Activated CD4-positive, alpha-beta T cell treated with anti-CD3 and anti-CD28 coated beads for 24 hours (primary cell): ENCODE measurements around the gene CHD2.
A peak's percentile ranks its signal among the peaks of the same experiment; 100 is the strongest.
"Not testable (repeated sequence)": the region's sequence is repeated elsewhere in the genome, so short reads cannot be mapped to it uniquely, and the experiment has no call there.

Experiments used
- DNase-seq, 2 donors: peaks; one replicate each; pipeline ENCODE4 v3.0.0-alpha.2; 2020; ENCODE audit warnings: low read depth in 2 of 2

CHD2 gene

DNA sequence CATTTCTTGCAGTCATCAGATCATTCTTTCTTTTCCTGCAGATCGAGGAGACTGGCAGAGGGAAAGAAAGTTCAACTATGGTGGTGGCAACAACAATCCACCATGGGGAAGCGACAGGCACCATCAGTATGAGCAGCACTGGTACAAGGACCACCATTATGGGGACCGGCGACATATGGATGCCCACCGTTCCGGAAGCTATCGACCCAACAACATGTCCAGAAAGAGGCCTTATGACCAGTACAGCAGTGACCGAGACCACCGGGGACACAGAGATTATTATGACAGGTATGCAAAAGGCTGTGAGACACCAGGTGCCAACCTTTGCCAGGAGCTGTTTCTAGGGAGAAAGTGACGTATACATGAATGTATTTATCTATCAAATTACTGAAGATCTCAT is 119.8 kb downstream of the CHD2 start:
- DNase-seq: no peak

DNA sequence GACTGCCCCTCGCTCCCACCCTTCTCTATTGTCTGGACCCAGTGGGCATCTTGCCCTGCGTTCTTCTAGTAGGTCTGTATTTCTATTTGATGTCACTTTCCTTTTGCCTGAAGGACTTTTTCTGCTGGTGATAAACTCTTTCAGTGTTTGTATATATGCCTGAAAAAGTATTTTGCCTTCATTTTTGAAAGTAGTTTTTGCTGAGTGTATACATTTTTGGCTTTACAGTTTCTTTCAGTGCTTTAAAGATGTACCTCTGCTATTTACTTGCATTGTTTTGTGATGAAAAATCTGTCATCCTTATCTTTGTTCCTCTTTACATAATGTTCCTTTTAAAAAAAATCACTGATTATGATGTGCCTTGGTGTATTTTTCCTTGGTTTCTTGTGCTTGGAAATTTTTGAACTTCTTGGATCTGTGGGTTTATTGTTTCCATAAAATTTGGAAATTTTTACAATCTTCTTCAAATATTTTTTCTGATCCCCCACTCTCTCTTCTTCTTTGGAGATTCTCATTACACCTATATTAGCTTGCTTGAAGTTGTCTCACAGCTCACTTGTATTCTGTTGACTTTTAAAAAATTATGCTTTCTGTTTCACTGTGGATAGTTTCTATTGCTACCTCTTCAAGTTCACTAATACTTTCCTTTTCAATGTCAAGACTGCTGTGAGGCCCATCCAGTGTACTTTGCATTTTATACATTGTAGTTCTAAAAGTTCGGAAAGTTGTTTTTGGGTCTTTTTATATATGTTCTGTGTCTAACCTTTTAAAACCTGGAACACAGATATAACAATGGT is 121.0 kb downstream of the CHD2 start:
- DNase-seq: no peak

DNA sequence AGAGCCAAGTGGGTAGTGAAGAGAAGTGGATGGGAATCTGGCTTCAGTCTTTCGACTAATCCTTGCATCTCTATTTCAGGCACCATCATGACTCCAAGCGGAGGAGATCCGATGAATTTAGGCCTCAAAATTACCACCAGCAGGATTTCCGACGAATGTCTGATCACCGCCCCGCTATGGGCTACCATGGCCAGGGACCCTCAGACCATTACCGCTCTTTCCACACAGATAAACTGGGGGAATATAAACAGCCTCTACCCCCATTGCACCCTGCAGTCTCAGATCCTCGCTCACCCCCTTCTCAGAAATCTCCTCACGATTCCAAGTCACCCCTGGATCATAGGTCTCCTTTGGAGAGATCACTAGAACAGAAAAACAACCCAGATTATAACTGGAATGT is 124.2 kb downstream of the CHD2 start:
- no peak for DNase-seq

DNA sequence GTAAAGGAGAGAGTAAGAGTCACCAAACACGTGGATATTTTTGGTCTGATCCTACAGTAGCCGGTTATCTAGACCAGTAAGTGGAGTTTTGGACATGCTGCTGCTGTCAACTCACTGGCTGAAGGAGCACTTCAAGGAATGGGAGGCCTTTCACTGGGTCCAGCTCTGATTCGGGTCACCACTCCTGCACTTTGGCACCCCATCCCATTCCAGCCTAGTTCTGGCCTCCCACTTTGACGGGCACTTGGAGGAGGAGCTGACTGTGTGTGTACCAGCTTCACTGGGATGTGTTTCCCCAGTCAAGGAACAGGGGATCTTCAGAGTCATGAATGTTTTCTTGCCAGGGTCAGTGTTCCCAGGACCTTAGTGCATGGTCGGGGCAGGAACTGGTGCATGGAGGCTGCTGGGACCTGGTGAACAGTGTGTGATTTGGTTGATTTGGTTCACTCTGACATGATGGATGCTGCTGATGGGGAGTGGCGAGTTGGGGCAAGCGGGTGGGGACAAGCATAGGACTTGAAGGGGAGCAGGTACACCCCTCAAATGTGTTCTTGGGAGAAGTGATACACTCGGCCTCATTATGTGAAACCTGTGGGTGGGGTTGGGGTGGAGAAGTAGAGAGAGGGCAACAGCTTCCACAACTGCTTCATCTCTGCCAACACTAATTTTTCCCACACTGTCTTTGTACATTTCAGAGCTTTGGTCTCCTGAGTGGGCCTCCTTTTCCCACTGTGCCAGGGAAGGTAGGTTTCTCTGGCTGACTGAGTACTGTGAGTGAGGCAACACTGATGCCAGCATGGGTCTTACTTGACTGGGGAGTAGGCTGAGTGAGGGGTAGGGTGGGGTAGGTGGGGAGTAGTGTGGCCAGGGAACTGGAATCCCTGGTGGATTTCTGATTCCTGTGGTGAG is 124.8 kb downstream of the CHD2 start:
- DNase-seq: no peak

DNA sequence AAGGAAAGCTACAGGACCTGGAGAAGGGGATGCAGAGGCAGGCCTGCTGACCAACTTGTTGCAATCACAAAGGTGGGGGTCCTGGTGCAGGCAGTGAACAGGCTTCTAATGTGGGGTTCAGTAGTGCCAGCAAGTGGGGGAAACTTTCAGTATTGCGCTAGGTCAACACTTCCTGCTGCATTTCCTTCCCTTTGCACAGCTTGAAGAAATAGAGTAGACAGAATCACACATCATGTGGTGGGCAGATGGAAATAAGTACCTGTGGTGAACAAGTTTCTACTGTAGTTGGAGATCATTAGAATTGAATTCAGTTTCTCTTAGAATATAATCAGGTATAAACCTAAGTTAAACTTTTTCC is 125.5 kb downstream of the CHD2 start:
- DNase-seq: no peak

DNA sequence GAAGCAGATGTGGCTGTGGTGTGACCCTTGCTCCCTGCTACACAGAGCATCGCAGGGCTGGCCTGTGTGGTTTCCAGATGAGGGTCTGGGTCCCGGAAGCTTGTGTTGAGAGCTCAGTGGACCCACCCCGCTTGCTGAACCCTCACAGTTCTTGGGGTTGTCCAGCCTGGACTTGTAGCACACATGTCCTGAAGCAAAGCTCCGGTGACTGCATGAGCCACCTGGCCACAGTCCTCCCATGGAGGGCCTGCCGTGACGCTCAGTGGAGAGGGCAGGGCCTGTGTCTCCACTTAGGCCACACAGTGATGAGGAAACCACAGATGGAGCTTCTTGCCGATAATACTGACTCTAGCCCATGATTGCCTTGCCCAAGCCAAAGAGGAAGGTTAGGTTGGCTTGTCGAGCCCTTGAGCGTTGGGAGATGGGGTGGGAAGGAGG is 126.3 kb downstream of the CHD2 start:
- DNase-seq: no peak

DNA sequence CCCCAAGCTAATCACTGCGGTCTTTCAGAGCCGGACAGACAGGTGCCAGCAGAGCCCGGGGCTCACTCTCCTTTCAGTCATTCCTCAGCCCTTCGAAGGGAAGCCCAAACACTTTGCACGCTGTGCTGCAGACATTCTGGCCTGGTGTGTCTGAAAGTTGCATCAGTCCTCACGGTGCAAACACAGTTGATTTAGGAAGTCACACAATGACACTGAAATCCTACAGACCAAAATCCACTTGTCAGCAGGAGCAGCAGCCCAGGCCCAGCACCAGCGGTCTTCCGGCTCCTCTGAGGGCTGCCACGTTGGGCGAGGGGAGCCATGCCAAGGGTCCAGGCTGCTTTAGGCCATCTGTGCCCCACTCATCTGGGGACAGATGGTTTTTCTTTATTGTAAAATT is 127.3 kb downstream of the CHD2 start:
- DNase-seq: no peak

DNA sequence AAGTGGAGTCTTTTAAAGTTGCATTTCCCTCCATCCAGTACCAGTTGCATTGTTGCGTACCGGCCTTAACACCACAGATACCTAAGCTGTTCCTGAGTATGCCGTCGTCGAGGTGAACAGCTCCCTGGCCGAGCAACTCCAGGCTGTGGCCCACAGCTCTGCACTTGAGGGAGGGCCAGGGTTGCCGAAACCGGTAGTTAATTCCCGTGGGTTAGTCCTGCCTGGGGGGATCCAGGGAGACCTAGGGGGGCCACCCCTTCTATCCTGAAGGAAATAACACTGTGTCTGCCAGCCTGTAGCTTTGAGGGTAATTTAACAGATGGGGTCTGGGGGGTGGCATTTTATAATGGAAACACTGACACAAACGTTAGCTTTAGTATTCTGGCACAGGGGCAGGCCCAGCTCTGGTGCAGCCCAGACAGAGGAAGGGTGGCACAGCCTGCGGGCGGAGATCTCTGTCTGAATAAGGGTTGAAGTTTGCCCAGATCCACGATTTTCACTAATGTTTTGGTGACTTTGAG is 128.0 kb downstream of the CHD2 start:
- no peak for DNase-seq

DNA sequence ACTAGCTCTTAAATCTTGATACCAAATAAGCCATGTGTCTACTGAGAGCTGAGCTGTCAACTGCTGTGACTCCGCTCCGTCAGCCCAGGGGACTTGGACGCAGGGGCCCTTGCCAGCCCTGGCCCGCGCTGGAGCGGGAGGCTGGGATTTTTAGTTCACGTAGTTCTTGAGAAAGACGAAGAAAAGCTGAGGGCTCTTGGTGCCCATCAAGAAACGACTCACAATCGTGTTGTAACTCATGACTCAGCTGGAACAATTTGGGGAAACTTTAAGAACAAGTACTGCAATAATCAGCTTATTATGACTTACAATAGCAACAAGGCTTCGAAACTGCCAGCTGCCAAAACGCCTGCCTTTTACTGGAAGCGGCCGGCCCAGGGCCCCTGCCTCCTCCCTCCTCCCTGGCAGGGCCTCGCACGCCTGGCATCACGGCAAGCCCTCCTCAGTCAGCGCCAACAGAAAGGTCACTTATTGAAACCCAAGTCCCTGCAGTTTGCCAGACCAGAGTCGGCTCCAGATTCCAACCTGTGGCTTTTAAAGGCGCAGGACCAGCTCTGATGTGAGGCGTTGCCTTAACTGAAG is 128.6 kb downstream of the CHD2 start:
- no peak for DNase-seq

GRCh38 chr15:93029214-93029835 is 129.2 kb downstream of the CHD2 start:
- no peak for DNase-seq

DNA sequence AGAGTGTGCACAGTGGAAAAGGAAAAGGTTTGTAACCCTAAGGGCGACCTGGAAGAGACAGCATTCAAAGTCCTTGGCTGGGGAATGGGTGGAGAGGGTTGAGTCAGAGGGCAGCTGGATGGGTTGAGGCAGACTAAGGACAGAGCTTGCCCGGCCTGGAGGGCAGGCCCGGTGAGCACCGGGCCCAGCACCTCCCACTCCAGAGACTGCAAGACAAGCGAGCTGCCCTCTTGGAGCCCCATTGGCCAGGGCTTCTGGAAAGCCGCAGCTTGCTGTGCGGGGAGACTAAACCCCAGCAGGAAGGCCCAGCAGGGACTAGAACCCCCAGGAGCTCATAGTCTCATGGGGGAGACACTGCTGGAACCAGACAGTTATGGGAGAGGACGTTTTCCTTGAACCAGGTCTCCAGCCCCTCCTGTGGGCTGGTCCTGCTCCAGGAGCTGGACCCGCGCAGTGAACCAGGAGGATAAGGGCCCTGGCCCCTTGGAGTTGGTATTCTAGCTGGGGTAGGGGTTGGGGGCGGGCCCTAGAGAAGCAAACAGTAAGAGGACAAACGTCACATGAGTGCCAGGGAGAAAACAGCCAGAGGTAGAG is 129.8 kb downstream of the CHD2 start:
- DNase-seq: no peak

DNA sequence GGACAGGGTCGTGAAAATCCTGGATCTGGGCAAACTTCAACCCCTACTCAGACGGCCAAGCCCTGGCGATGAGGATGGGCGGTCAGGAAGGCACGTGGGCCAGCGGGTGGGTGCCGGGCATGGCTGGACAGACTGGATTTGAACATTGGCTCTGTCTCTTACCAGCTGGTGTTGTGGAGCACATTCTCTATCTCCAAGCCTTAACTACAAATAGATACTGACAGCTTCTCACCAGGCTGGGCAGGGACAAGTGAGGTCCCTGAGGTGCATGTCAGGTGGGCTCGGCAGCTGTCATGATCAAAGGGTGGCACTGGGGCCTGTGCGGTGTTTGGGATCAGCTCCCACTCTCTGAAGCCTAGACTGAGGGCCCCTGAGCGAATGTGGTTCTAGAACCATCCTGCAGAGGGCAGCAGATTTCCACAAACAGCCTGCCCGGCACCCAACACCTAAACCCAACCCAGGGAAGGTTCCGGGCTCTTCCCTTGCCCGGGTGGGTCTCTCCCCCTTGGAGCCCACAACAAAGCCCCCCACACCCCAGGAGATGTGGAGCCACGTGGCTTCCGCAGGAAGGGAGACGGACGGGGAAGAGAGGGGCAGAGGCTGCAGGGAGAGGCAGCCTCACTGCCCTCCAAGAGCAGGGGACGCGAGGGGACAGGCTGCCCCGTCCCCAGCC is 130.4 kb downstream of the CHD2 start:
- peak; percentile 42 to 51 for DNase-seq

DNA sequence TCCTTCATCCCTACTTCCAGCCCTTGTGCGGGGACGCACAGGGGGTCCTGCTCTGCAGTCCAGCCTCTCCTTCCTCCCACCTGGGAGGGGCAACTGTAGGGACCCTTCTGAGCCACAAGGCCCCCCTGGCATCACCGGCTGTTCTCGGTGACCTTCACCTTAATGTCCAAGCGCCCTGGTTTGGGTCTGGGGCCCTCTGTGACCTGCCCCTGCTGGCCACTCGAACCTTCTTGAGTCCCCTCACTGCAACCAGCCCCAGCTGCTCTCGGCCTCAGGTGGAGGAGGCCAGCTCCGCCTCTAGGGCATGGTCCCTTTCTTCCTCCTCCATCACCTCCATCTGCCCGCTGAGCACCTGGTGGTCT is 131.0 kb downstream of the CHD2 start:
- no peak for DNase-seq

DNA sequence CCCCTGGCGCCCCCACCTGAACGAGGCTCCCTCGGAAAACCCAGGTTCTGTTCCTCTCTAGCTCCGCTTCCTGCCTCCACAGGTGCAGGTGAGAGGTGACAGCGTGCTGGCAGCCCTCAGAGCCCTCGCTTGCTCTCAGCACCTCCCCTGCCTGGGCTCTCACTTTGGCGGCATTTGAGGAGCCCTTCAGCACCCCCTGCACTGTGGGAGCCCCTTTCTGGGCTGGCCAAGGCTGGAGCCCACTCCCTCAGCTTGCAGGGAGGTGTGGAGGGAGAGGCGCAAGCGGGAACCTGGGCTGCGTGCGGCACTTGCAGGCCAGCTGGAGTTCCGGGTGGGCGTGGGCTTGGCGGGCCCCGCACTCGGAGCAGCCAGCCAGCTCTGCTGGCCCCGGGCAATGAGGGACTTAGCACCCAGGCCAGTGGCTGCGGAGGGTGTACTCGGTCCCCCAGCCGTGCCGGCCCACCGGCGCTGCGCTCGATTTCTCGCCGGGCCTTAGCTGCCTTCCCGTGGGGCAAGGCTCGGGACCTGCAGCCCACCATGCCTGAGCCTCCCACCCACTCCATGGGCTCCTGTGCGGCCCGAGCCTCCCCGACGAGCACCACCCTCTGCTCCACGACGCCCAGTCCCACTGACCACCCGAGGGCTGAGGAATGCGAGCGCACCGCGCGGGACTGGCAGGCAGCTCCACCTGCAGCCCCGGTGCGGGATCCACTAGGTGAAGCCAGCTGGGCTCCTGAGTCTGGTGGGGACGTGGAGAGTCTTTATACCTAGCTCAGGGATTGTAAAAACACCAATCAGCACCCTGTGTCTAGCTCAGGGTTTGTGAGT is 131.6 kb downstream of the CHD2 start:
- not testable (repeated sequence) for DNase-seq

DNA sequence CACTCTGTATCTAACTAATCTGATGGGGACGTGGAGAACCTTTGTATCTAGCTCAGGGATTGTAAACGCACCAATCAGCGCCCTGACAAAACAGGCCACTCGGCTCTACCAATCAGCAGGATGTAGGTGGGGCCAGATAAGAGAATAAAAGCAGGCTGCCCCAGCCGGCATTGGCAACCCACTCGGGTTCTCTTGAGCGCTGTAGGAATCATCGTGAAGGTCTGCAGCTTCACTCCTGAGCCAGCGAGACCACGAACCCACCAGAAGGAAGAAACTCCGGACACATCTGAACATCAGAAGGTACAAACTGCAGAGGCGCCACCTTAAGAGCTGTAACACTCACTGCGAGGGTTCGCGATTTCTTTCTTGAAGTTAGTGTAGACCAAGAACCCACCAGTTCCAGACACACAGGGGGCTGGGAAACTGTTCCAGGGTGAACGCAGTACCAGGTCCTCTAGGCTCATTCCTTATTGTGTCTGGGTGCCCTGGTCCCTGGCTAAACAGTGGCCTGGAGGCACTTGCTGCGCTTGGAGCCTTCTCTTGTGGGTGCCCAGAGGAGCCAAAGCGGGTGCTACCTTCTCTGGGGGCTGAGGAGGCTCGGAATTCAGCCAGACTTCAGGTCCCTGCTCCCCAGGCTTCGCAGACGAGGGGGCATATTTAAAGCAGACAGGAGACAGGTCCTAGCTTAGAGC is 132.5 kb downstream of the CHD2 start:
- not testable (repeated sequence) for DNase-seq

DNA sequence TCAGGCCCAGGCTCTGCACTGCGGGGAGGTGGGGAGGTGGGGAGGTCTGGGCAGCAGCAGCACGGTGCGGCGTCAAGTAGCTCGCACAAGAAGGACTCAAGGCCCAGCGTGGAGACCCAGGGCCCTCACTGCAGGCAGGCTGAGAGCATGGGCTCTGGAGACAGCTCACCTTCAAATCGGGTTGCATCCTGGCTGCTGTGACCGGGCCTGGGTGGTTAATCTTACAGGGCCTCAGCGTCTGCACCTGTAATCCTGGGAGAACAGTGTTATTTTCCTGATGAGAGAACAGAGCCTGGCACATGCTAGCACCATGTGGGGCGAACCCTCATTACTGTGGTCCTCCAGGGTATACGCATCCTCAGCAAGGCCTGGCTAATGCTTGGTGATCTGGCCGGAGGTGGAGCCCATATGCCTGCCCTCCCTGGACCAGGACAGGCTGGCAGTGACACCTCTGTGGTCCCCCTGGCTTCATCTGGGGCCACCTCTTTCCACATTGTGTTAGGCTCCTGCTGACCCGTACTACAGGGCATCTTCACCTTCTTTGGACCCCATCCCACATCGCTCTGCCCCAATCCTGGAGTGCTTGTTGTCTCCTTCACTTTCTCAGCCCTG is 133.4 kb downstream of the CHD2 start:
- no peak for DNase-seq

- DNase-seq: no peak
Measured at GRCh38 chr15:93034512-93034911, 134.4 kb downstream of the CHD2 start.

- DNase-seq: no peak
Measured at GRCh38 chr15:93035092-93035915, 135.2 kb downstream of the CHD2 start.
